NCI-H1417 (cell line): ENCODE results near the gene PLEK2.
A peak's percentile ranks its signal among the peaks of the same experiment; 100 is the strongest.
"Not testable (repeated sequence)": the region's sequence is repeated elsewhere in the genome, so short reads cannot be mapped to it uniquely, and the experiment has no call there.

ENCODE experiments used
- DNase-seq, 3 experiments: peaks; one replicate each; lab custom pipeline; 2025; lab: John Stamatoyannopoulos, UW

The PLEK2 gene

GRCh38 chr14:67428501-67429031, 16.6 kb upstream of the PLEK2 start:
- DNase-seq = no peak

DNA sequence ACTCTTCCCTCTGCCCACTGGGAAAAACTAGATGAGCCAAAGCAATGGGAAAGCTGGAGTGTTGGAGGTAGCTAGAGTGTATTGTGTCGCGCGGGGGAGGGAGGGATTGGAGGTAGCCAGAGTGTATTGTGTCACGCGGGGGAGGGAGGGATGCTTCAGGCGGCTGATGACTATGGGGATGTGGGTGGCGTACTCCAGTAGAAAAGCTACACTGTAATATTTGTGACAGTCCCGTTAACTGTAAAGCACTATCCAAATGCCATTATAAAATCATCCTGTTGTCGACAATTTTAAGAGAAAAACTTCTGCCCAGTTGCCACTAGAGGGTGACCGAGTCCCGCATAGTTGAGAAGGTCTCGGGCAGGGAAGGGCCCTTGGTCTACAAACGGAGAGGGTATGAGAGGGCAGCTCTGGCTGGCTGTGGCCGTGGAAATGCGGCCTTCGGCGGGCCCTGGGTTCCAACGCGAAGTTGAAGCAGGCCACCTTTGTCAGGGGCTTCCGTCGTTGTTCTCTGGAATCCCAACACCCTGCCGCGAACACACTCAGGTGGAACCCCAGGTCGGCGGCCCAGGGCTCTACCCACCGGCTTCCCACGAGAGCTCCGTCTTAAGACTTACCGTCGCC, 15.1 kb upstream of the PLEK2 start:
- DNase-seq = peak; percentile 30 to 85 (median 77)

- DNase-seq = no peak
These were observed 14.2 kb upstream of the PLEK2 start for GRCh38 chr14:67426161-67426560.

DNA sequence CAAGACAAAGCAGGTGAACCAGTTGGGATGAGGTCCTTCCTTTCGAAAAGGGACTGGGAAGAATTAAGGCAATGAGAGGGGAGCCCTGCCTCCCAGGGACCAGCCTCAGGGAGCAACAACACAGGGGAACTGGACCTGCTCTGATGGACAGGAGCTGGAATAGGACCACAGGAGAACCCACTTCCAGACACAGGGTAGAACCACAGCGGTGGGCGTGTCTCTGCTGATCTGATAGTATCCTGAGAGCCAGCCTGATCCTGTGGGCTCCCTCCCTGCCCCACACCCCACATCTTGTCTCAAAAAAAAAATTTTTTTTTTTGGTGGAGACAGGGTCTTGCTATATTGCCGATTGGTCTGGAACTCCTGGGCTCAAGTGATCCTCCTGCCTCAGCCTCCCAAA, 13.6 kb upstream of the PLEK2 start:
- DNase-seq = no peak

- no peak for DNase-seq
These were observed 12.6 kb upstream of the PLEK2 start for GRCh38 chr14:67424539-67424938.

DNA sequence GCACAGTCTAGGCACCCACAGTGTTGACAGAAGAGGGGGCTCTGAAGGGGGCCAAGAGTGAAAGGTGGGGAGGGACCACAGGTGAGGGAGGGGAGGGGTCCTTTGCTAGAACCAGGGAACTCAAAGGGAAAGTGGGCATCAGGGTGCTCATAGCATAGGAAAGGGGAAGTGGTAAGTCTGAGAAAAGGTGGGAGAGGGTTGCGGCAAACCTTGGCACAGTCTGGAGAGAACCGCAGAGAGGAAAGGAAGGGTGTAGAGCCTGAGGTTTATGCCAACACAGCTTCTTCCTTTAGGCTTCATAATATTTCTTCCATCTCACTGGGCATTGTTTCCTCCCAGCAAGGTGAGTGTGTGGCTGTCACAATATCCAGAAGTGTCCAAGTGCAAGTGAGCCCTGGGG, 11.5 kb upstream of the PLEK2 start:
- no peak for DNase-seq

DNA sequence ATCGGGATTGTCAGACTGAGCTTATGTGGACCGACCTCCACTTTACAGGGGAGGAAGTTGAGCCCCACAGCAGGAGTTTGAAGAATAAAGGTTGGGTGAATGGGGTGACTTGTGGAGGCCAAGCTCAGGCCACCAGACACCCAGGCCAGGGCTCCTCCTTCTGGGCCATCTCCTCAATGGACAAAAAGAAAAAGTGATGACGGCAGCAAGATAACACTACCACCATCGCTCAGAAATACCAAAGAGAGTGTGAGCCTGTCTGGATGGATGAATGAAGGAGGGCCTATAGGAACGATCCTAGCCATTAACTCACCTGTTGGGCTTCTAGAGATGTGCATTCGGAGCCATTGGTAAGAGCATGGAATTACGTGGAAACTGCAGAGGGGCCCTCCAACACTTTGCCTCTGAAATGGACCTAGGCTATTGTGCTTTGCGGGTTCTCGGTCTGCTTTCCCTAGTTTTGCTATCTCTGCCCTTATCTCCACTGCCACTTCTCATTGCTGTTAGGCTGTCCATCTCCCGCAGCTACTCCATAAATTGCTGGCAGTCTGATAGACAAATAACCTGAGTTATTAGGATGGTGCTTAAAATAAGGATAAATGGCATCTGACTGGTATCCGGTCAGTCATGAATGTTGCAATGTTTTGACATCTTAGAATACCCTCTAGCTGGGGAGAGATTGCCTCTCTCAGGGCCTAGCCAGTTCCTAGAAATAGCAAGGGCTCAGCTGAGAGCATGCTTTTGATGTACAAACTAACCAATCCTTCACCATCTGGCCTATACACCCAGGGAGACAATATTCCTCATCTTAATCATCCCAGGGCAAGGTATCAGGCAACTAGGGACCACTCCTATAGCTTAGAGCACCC, 9.6 kb upstream of the PLEK2 start:
- no peak for DNase-seq

DNA sequence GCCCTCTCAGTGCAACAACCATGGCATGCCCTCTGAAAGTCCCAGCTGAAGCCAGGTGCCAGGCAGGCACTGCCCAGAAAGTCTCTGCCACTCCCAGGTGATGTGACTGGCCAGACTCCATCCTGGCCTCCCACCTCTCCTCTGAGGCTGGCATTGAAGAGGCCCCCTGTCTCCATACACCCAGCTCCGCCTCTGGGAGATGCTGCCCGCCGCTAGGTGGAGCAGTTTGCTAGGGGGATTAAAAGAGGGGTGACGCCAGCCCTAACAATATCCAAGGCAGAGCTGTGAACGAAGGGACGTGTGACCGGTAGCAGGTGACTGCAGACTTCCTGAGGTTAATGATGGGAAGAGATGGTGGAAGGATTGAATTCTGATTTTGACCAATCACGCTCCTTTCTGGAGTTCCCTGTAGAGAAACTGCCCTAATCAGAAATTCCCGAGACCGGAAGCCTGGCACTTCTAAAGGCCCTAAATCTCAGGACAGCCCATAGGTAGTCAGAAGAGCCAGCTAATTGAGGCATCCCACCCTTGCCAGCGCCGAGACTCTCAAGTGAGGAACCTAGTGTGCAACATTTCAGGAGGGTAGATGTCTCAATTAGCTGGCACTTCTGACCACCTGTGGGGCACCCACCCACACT, 8.3 kb upstream of the PLEK2 start:
- DNase-seq = no peak

GRCh38 chr14:67418401-67419191, 6.6 kb upstream of the PLEK2 start:
- DNase-seq = no peak

DNA sequence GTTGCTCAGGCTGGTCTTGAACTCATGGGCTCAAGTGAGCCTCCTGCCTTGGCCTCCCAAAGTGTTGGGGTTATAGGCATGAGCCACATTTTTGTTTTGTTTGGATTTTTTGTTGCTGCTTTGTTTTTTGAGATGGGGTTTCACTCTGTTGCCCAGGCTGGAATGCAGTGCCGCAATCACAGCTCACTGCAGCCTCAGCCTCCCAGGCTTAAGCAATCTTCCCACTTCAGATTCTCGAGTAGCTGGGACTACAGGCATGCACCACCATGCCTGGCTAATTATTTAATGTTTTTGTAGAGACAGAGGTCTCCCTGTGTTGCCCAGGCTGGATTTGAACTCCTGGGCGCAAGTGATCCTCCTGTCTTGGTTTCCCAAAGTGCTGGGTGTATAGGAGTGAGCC, 5.7 kb upstream of the PLEK2 start:
- no peak for DNase-seq

DNA sequence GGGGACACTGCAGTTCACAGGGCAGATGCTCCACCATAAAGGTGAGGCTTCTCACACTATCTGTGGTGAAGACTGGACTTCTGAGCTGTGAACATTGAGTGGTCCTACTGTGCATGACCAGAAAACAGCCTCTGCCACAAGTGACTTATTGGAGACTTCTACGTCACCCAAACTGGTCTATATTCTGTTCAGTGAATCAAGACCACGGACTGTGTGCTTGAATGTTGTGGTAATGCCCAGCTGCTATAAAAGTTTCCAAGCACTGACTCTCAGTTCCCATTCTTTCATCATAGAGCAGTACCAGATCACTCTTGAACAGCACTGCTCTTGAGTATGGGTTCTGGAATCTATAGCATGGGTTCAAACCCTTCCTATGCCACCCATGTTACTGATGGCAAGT, 4.8 kb upstream of the PLEK2 start:
- no peak for DNase-seq

DNA sequence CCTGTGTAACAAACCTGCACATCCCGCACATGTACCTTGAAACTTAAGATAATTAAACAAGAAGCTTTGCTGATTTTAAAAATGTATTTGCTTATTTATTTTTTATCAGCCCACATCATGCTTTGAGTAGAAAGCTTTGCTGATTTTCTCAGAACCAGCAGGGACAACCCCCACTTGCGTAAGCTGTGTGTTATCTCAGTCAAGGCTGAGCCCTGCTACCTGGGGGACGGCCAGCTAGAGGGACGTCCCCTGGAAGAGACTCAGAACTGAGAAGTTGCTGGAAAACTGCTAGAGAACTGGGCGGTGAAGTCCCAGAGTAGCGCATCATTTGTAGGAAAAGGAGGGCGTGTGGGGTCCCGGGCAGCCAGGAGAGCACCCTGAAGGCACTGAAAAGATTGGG, 4.1 kb upstream of the PLEK2 start:
- no peak for DNase-seq

DNA sequence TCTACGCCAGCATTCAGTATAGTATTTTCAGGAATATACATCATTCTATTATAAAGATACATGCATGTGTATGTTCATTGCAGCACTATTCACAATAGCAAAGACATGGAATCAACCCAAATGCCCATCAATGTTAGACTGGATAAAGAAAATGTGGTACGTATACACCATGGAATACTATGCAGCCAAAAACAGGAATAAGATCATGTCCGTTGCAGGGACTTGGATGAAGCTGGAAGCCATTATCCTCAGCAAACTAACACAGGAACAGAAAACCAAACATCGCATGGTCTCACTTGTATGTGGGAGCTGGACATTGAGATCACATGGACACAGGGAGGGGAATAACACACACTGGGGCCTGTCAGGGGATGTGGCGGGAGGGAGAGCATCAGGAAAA, 3.6 kb upstream of the PLEK2 start:
- DNase-seq = not testable (repeated sequence)

- no peak for DNase-seq
These were observed 2.1 kb upstream of the PLEK2 start for GRCh38 chr14:67413806-67414769.

DNA sequence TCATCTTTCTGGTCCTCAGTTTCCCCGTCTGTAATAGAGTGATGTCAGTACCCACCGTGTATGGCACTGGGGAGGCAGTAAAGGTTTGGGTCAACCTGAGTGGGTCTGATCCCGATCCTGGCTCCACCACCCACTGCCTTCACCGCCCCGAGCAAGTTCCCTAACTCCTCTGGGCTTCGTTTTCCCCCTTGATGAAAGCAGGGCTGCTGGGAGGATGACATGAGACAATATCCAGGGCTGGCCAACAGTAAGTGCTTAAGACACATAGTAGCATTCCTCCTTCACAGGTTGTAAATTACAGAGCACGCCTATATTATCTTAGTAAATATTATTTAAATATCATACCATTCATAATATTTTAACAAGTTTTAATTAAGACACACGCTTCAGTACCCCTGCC, 595 bp downstream of the PLEK2 start:
- no peak for DNase-seq

GRCh38 chr14:67410313-67410712, 1.7 kb downstream of the PLEK2 start:
- no peak for DNase-seq

DNA sequence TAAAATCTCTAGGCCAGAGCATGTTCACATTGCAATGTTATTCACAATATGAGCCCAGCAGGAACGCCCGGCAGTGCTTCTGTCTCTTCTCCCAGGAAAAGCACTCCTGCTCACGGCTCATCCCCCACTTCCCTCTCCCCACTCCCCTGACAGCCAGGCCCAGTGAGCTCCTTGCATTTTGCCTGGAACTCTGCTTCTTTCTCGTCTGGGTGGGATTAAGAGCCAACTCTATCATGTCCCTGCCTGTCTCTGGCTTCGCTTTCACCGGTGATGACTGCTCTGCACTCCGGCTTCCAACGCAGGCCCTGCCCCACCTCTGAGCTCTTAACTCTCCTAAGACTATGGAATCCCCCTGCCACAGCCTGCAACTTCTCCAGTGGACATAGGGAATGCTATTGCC, 2.5 kb downstream of the PLEK2 start:
- no peak for DNase-seq

- DNase-seq = not testable (repeated sequence)
These were observed 3.7 kb downstream of the PLEK2 start for GRCh38 chr14:67408122-67408801.

DNA sequence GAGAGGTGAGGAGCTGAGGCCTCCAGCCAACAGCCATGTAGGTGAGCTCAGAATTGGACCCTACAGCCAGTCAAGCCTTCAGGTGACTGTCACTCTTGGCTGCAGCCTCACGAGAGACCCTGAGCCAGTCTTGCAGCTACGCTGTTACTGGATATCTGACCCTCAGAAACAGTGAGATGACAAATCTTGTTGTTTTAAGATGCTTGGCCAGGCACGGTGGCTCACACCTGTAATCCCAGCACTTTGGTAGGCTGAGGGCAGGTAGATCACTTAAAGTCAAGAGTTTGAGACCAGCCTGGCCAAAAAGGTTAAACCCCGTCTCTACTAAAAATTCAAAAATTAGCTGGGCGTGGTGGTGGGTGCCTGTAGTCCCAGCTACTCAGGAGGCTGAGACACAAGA, 6.2 kb downstream of the PLEK2 start:
- no peak for DNase-seq

- no peak for DNase-seq
These were observed 11.5 kb downstream of the PLEK2 start for GRCh38 chr14:67400434-67400833.
